A549 treated with ZK216348 at 1 μM for 4 hours (cell line): ENCODE data around the gene UBE2O. TPM values are rescaled to one million over a fixed set of nuclear protein-coding genes. Genes with fewer than 3 reads are reported as not detected.

ENCODE experiments used
- total RNA-seq: library from RNA; stranded (reverse); fragments of 200-300 nt; extraction: Qiagen RNA extraction; gene quantifications from 5 replicates; pipeline ENCODE4 v1.2.3, GENCODE V29; 2022; ENCODE audit warnings: low read depth

The UBE2O gene
- 20.6 to 35.0 TPM (median 33.9 TPM) in 5 replicates for total RNA-seq

DNA sequence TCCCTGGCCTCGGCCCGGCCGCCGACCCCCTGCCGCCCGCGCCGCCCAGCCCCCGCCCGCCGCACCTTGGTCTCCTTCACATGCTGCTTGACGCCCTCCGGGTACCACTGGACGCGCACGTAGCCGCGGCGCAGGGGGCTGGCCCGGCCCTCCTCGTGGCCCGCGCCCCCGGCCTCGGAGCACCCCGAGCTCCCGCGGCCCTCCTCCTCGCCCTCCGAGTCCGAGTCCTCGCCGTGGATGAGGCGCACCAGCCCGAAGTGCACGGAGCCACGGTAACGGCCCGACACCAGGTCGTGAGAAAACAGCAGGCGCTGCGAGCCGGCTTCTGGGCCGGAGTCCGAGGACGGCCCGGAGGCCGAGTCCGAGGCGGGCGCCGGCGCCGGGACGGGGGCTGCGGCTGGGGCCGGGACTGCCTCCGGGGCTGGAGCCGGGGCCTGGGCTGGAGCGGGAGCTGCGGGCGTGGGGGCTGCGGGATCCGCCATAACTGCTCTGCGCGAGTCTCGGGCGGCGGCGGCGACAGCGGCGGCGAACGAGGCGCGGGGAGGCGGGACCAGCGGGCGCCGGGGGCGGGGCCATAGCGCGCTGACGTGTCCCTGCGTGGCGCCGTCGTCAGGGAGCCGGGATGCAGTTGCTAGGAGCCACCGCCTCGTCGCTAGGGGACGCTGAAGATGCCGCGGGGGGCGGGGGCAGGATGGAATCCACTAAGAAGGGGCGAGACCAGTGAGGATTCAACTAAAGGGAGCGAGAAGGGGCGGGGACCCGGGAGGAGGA is at the start of gene UBE2O:
TSS of gene UBE2O (minus strand) at position 493 of the 771 bp plus-strand sequence. CDS start at position 482, 11 bp downstream.

DNA sequence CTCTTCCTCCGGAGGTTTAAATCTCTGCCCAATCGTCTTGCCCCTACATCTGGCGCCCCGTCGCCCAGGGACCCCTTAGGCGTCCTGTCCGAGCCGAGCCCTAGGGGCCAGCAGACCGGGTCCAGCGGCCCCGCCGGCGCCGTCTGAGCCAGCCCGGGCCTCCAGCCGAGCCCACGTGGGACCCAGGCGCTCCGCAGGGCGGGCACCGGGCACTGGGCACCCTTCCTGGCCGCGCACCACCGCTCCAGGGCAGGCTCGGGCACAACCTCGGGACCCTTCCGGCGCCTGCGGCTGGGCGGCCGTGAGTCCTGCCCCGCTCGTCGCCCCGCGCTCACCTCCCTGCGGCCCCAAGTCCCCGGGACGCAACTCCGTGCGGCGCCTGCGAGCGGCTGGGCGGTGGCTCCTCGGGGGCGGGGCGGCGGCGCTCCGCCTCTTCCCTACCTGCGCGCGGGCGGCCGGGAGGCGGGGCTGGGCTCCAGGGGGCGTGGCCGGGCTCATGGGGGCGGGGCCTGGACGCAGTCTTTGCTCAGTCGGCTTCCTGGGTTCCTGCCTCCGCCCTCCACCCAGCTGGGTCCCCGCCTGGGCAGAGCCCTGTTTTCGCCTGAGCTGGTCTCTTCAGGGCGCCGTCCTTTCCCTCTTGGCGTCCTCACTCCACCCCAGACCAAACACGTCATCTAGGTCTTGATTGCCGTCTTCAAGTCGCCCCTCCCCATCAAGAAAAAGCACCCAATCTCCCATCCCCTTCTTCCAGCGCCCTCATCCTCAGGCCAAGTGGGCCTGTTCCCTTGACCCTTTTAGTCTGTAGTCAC is 48.3 kb upstream of the UBE2O start, which contains the start of gene RHBDF2:
TSS of gene RHBDF2 (minus strand) at position 406 of the 809 bp plus-strand sequence. CDS start 19,899 bp downstream, outside the sequence.

DNA sequence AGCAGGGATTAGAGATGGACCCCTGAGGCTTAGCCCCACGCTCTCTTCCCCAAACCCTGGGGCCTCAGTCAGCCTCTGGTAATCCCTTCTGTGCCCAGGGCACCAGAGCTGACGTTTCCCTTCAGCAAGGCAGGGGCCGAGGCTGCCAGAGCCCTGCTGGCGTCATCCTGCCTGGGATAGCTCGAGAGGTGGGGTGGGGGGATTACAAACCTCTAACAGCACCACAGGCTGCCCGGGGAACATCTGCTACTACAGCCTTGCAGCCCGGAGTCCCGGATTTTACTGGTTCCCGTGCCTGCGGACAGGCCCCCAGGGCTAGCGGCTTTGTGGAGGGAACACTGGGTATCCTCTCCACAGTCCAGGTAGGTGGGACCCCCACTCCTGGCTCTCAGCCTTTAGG is 14.4 kb upstream of the UBE2O start, which contains the start of gene AANAT:
TSS of gene AANAT (plus strand) at position 238 of the 400 bp plus-strand sequence. CDS start 1,144 bp downstream, outside the sequence.

DNA sequence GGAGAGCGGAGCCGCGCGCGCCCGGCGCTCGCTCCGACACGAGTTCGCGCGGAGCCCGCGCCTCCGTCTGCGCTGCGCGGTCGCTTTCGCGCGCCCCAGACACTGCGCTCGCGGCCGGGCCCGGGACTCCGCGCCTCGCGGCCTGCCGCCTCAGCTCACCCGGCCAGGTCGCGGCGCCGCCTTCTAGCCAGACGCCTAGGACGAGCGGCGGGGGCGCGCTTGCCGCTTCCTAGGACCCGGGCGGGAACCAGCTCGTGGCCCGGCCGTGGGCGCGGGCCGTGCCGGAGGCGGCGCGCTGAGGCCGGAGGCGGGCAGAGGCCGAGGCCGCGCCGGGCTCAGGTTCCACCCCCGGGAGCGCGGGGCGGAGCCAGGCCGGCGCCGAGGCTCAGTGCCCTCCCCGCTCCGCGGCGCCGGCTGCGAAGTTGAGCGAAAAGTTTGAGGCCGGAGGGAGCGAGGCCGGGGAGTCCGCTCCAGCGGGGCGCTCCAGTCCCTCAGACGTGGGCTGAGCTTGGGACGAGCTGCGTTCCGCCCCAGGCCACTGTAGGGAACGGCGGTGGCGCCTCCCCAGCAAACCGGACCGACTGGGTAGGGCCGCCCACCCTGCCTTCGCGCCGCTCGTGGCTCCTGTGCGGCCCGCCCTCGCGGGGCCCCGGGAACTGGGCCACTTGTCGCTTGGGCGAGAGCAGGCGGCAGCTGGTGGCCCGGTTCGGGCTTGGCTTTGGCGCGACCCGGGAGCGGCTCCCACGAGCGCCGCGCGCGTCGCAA is 68.5 kb downstream of the UBE2O start, which contains the start of gene SPHK1:
TSS of gene SPHK1 (plus strand) at position 388 of the 765 bp plus-strand sequence. CDS start 1,036 bp downstream, outside the sequence.

DNA sequence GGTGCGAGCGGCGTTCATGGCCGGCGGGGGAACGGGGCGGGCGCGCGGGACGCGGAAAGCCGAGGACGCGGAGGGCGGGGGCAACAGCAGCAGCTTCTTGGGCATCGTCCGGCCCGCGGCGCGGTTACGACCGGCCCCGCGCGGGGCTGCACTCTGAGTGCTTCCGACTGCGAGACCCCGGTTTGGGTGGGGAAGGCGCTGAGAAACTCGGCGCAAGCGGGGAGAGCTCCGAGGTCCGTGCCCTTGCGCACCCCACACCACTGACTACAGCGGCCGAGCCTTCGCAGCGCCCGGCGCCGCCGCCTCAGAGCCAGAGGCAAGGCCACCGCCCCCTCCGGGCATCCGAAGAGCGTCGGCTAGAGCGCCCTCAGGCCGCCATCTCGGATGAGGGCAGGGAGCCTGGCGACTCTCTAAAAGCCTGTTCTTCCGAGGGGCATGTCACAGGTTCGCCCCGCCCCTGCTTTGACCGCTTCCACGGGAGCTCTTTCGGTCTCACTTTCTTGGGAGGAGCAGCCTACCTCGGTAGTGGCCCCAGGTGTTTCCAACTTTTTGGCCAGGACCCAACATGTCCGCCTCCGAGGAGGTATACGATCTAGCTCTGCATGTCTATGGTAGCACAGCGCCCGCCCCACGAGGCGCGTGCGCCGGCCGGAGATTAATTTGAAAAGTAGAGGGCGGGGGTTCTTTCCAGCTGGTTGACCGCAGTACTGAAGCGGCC is 99.2 kb downstream of the UBE2O start, which contains the start of gene PRPSAP1:
TSS of gene PRPSAP1 (minus strand) at position 318 of the 718 bp plus-strand sequence. CDS start at position 105, 213 bp downstream.

Other genes with a start within 250 kb of the UBE2O start
- gene RNF157, start 212.7 kb downstream of the UBE2O start, total RNA-seq: 8.0 to 10.1 TPM (median 8.6 TPM) in 5 replicates
- gene UBALD2, start 187.8 kb downstream of the UBE2O start, total RNA-seq: 47.5 to 118 TPM (median 102 TPM) in 5 replicates
- gene QRICH2, start 144.9 kb downstream of the UBE2O start, total RNA-seq: 0.31 to 1.5 TPM (median 1.4 TPM) in 5 replicates
- gene PRPSAP1, start 99.2 kb downstream of the UBE2O start, total RNA-seq: 54.1 to 68.2 TPM (median 61.5 TPM) in 5 replicates
- gene SPHK1, start 68.5 kb downstream of the UBE2O start, total RNA-seq: 31.3 to 55.5 TPM (median 45.6 TPM) in 5 replicates
- gene AANAT, start 14.5 kb upstream of the UBE2O start, total RNA-seq: 0.29 to 0.51 TPM (median 0.37 TPM) in 4 of 5 replicates, not detected in the other
- 38.4 to 72.8 TPM (median 67.5 TPM) in 5 replicates for gene RHBDF2, start 48.3 kb upstream of the UBE2O start, total RNA-seq
- gene CYGB, start 84.6 kb upstream of the UBE2O start, total RNA-seq: 0.81 to 1.4 TPM (median 1.1 TPM) in 5 replicates
- not detected in 5 replicates for gene PRCD, start 86.9 kb upstream of the UBE2O start, total RNA-seq
- 0.21 to 0.98 TPM (median 0.60 TPM) in 5 replicates for gene ST6GALNAC2, start 132.7 kb upstream of the UBE2O start, total RNA-seq
- 0.27 to 0.60 TPM in 2 of 5 replicates, not detected in the others for gene ST6GALNAC1, start 190.6 kb upstream of the UBE2O start, total RNA-seq